ENCODE measurements around the gene DDX11.
"Not testable (repeated sequence)": the region's sequence is repeated elsewhere in the genome, so short reads cannot be mapped to it uniquely, and the experiment has no call there.

DDX11 gene

GRCh38 chr12:31067656-31068055 is 6.0 kb upstream of the DDX11 start:
- not testable (repeated sequence) for DNase-seq (ENCODE audit: low read depth)

- DNase-seq (ENCODE audit: low read depth), result not testable (repeated sequence)
Observed at GRCh38 chr12:31070971-31071740, 2.5 kb upstream of the DDX11 start.

GRCh38 chr12:31072962-31073361 is 698 bp upstream of the DDX11 start:
- not testable (repeated sequence) for DNase-seq (ENCODE audit: low read depth)

- DNase-seq (ENCODE audit: low read depth), result peak; percentile 15
Observed at GRCh38 chr12:31074333-31074874, 744 bp downstream of the DDX11 start.

GRCh38 chr12:31076150-31076549 is 2.5 kb downstream of the DDX11 start:
- DNase-seq (ENCODE audit: low read depth), result not testable (repeated sequence)

GRCh38 chr12:31077095-31077494 is 3.4 kb downstream of the DDX11 start:
- DNase-seq (ENCODE audit: low read depth), result not testable (repeated sequence)

GRCh38 chr12:31077998-31078397 is 4.3 kb downstream of the DDX11 start:
- not testable (repeated sequence) for DNase-seq (ENCODE audit: low read depth)

- DNase-seq (ENCODE audit: low read depth), result not testable (repeated sequence)
Observed at GRCh38 chr12:31079421-31079820, 5.8 kb downstream of the DDX11 start.

- not testable (repeated sequence) for DNase-seq (ENCODE audit: low read depth)
Observed at GRCh38 chr12:31080221-31080620, 6.6 kb downstream of the DDX11 start.

- DNase-seq (ENCODE audit: low read depth), result not testable (repeated sequence)
Observed at GRCh38 chr12:31081274-31081673, 7.6 kb downstream of the DDX11 start.

GRCh38 chr12:31084241-31084640 is 10.6 kb downstream of the DDX11 start:
- not testable (repeated sequence) for DNase-seq (ENCODE audit: low read depth)

- DNase-seq (ENCODE audit: low read depth), result not testable (repeated sequence)
Observed at GRCh38 chr12:31086032-31086431, 12.4 kb downstream of the DDX11 start.

GRCh38 chr12:31087486-31087885 is 13.8 kb downstream of the DDX11 start:
- not testable (repeated sequence) for DNase-seq (ENCODE audit: low read depth)

- not testable (repeated sequence) for DNase-seq (ENCODE audit: low read depth)
Observed at GRCh38 chr12:31087956-31088355, 14.3 kb downstream of the DDX11 start.

- no peak for DNase-seq (ENCODE audit: low read depth)
Observed at GRCh38 chr12:31089072-31089471, 15.4 kb downstream of the DDX11 start.

GRCh38 chr12:31091629-31092028 is 18.0 kb downstream of the DDX11 start:
- DNase-seq (ENCODE audit: low read depth), result not testable (repeated sequence)

GRCh38 chr12:31092718-31093117 is 19.1 kb downstream of the DDX11 start:
- DNase-seq (ENCODE audit: low read depth), result not testable (repeated sequence)

- not testable (repeated sequence) for DNase-seq (ENCODE audit: low read depth)
Observed at GRCh38 chr12:31095080-31095860, 21.6 kb downstream of the DDX11 start.

GRCh38 chr12:31096251-31097065 is 22.8 kb downstream of the DDX11 start:
- not testable (repeated sequence) for DNase-seq (ENCODE audit: low read depth)

- DNase-seq (ENCODE audit: low read depth), result not testable (repeated sequence)
Observed at GRCh38 chr12:31097819-31098218, 24.2 kb downstream of the DDX11 start.

- not testable (repeated sequence) for DNase-seq (ENCODE audit: low read depth)
Observed at GRCh38 chr12:31098363-31098762, 24.7 kb downstream of the DDX11 start.

- DNase-seq (ENCODE audit: low read depth), result not testable (repeated sequence)
Observed at GRCh38 chr12:31098771-31099170, 25.1 kb downstream of the DDX11 start.

Measured in stimulated activated CD8-positive, alpha-beta memory T cell treated with anti-CD3 and anti-CD28 coated beads, Interleukin-4, amount 100 ng/mL, for 24 hours (primary cell).